Measurements from ENCODE around the gene SMIM21.

Gene SMIM21

GRCh38 chr18:75421656-75422055 lies 5.8 kb downstream of the SMIM21 start:
- no peak for DNase-seq

GRCh38 chr18:75418293-75419005 lies 9.1 kb downstream of the SMIM21 start:
- no peak for DNase-seq

GRCh38 chr18:75410611-75411010 lies 16.9 kb downstream of the SMIM21 start:
- no peak for DNase-seq

GRCh38 chr18:75409806-75410205 lies 17.7 kb downstream of the SMIM21 start:
- DNase-seq = no peak

DNA sequence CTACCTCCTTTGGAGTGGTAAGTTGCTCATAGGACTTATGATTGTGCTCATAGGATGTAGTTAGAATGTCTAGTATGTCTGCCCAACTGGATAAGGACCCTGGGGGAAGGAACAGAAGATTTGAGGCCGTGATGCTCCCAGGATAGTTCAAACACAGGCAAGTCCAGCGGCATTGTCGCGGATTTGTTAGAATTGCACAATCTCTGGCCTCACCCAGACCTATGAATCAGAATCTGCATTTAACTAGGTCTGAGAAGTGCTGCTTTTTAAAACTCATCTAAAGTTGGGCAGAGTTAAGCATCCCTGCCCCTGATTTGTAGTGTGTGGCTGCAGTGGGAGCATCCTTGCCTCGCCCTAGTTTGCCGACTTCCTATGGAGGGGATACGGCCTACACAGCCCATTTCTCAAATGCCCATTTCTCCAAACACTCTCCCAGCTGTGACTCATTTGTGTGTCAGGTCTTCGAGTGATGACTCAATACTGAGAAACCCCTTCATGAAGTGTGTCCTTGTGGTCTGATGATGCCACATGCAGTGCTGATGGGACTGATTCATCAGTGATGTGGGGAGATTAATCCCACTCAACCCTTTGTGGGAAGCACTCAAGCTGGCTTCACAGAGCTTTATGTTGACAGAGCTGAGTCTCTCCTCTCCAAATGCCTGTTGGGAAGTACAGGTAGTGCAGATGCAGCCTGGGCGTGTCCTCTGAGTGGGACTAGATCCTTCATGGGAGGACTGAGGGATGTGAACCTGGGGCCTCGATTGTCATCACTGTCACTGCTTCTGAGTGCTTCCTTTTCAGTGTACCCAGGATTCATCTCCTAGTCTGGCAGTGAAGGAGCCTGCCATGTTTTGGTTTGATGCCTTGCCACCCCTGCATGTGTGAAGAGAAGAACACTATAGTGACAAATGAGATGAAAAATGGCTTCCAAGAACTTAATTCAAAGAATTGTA lies 18.7 kb downstream of the SMIM21 start:
- no peak for DNase-seq

DNA sequence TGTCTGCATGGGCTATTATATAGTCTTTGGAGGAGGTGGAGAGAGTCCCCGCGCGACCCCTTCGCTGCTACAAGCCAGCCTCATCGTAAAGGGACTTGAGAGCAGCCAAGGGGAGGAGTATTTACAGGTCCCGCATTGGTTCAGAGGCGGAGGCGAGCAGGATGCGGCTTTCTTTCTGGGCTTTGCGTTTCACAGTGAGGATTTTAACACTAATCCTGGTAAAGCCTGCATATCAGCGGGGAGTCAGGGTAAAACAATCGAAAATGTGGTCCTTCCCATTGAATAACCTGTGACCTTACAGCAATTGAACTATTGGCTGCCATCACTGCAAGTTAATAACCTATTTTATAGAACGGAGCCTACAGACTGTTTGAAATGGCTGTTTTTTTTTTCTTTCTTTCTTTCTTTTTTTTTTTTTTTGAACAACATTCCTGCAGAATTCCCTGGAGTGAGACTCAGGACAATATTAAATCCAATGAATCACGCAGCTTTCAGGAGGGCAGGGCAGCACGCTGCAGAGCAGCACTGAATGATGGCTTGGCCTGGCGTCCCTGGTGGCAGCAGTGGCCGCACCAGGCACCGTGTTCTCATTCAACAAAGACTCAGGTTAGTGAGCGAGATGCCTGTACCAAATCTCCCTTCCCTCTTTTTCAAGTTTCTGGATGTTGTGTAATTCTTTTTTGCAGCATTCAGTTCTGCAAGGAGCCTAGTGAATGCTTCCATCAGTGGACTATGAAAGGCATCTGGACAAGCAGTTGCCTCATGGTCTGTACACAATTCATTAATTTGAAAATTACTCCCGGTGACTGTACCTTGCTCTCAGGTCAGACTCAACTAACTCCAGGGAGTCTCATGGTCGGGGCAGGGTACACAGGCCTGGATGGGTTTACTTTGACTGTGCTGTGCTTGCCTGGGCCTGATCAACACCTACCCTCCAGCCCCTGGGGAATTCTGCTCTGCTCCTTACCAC lies 19.8 kb downstream of the SMIM21 start:
- peak in 1 of 2 experiments; percentile 16 for DNase-seq

GRCh38 chr18:75406491-75407445 lies 20.7 kb downstream of the SMIM21 start:
- no peak for DNase-seq

- DNase-seq = no peak
Observed at GRCh38 chr18:75405351-75405750, 22.2 kb downstream of the SMIM21 start.

DNA sequence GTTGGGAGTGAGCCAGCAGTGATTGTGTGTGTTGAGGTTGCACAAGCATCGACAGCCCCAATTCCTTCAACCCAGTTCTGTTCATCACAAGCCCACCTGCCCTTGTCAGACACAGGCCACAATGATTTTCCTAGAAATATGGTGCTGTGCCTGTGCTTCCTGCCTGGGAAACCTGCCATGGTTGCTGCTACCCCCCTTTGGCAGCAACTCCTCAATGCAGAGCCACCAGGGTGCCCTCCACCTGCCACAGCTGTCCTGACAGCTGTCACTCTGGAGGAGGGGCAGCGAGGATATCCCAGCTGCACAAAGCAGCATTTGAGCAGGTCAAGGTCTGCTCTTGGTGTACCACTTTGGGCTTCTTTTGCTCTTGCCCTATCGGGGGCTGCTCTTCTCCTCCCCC lies 27.1 kb downstream of the SMIM21 start:
- DNase-seq = no peak

DNA sequence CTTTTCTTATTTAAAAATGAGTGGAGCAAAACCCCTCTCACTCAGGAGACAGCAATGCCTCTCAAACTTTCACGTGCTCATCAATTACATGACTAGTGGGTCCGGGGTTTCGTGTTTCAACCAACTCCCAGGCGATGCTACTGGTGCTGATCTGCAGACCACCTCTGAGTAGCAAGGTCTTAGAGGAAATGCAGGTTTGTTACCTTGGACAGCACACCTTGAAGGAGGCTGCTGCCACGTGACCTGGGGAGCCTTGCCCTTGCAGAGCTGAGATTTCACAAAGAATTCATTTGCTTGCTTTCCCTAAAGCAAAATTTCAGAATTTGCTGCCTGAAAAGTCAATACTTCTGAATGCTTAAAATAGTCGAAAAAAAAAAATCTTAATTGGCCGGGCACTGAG lies 32.4 kb downstream of the SMIM21 start:
- no peak for DNase-seq

DNA sequence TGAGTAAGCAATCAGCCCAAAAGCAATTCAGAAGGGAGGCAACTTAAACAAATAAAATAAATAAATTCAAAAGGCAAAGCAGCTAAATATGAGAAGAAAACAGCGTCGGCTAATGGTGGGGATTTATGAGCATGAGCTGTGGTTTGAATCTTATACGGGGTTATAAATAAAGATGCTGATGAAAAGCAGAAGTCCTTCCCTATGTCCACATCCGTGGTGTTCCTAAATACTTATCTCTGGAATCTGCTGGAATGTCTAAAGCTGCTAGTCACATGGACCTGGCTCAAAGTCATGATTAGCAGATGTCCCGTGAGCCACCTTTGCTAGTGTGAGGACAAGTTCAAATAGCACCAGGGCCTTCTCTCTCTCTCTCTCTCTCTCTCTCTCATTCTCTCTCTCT lies 33.8 kb downstream of the SMIM21 start:
- DNase-seq = no peak

DNA sequence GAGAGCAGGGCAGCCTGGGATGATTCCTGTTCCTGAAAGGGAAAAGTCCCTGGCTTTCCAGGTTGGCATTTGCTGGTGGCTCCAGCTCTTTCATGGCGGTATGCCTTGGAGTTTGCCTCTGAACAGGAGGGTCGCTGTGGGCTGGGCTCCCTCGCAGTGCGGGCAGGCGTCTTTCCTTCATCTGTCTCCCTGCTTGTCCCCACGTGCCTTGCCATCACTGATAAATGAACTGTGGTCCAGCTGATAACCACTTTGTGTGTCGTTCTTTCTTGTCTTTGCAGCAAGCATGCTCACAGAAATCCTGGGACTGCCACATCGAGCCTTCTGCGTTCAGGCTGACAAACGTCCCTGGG lies 35.3 kb downstream of the SMIM21 start:
- DNase-seq = no peak

- DNase-seq = no peak
Observed at GRCh38 chr18:75391279-75392225, 36.0 kb downstream of the SMIM21 start.

GRCh38 chr18:75390854-75391253 lies 36.6 kb downstream of the SMIM21 start:
- DNase-seq = no peak

DNA sequence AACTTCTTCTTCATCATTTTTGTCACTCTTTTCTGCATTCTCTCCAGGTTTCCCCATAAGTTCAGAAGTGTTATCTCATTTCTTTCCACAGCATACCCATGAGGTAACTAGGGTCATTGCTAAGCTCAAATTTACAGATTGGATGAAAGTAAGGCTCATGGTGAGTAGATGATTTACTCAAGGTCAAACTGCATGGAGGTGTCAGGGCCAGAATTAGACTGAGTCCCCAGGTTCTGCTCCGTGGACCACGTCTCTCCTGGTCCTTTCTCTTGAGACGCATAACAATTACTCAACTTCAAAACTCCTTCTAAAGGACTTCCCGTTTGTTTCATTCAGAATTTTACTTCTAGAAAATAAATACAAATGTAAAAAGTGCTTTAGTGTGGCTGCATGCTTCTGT lies 43.4 kb downstream of the SMIM21 start:
- no peak for DNase-seq

GRCh38 chr18:75378376-75379315 lies 48.9 kb downstream of the SMIM21 start:
- no peak for DNase-seq

- no peak for DNase-seq
Observed at GRCh38 chr18:75377926-75378325, 49.6 kb downstream of the SMIM21 start.

DNA sequence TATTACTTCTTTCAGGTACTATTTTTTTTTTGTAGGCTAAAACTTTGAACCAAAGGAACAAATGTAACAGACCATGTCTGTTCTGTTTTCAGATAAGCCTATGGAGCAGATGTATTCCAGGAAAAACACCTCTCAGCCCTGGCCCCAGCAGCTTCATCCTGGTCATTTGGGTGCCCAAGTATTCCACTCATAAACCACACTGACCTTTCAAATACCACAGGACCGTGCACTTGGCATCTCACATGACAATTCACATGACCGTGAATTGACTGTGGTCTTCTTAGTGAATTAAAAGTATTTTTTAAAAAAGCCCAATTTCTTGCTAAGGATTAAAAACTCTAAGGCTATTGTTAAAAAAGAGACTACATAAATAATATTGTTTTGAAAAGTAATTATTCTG lies 50.2 kb downstream of the SMIM21 start:
- no peak for DNase-seq

- no peak for DNase-seq
Observed at GRCh38 chr18:75376004-75376403, 51.5 kb downstream of the SMIM21 start.
